Activated naive CD8-positive, alpha-beta T cell treated with anti-CD3 and anti-CD28 coated beads, Interleukin-2, amount 50 U/mL, for 16 hours (primary cell): ENCODE measurements around the gene LDB1.
A peak's percentile ranks its signal among the peaks of the same experiment; 100 is the strongest.

ENCODE experiments used
- DNase-seq: peaks from one replicate; pipeline ENCODE4 v3.0.0-alpha.2; 2020; ENCODE audit warnings: low read depth, low spot score

Gene LDB1

GRCh38 chr10:102113261-102113955, 6.8 kb downstream of the LDB1 start:
- DNase-seq: no peak

DNA sequence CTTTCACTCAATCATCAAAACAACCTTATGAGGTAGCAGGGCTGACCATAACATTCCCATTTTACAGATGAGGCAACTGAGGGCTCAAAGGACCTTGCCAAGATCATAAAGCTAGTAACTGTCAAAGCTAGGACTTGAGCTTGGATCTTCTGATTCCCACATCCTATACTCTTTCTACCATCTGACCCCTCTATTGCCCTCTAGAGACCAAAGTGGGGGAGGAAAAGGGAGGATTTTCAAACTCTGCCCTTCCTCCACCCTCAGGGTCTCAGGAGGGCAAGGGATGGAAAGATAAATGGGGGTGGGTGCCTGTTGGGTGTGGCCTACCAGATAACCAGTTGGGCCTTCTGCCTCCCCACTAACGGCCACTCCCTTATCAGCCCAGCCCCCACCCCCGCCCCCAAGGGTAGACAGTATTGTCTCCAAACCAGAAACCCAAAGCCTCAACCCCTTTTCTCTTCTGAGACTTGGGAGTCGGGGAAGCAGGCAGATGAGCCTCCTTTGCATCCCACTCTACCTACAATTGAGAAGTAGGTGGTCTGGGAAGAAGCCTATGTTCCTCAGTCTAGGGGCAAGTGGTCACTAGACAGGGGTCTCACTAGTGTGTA, 7.9 kb downstream of the LDB1 start:
- DNase-seq: no peak

DNA sequence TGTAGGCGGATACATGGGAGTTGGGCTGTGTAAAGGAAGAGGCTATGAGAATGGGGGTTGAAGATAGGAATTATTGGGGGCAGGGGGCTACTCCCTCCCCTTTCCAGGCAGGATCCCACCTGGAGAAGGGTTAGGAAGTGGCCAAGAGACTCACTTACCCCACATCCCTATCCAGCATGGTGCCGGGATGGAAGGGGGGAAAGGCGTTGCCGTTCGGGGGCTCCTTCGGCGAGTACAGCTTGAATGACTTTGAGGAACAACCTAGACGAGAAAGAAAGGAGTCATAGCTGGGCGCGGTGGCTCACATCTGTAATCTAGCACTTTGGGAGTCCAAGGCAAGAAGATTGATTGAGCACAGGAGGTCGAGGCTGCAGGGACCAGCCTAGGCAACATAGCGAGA, 8.9 kb downstream of the LDB1 start:
- no peak for DNase-seq

DNA sequence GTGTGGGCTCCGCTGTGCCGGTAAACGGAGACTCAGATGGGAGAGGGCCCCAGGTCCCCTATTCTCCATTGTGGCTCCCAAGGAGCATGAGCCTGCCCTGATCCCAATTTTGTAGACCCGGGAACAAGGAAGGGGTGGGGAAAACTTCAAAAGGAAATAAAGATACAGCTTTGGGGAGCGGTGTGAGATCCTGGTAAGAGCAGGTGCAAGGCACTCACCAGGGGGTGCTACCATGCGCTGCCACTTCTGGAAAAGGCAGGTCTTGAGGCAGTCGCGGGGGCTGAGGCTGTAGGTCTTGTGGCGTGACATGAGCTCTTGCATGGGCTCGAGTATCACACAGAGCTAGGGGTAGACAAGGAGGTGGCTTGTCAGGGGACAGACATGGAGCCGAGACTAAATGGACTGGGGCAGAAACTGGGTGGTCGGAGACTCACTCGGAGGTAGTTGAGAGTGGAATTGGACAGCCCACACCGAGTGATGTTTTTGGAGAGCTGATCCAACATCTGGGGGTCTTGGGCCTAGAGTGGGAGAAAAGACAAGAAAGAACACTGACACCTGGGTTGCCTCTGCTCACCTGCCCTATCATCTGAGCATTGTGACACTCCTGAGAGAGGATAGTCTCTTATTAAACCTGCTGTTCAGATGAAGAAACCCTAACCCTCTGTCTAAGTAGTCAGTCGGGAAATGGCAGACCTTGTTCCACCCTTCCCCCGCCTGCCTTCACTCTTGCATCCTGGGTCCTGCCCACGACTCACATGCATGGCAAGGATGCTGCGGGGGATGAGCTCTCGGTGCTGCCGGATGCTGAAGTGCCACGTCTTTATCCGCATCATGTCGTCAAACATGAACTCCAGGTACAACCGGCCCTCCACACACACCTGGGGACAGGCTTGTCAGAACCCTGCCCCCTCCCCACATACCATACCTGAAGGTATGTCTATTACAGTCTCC, 10.7 kb downstream of the LDB1 start:
- DNase-seq: no peak

DNA sequence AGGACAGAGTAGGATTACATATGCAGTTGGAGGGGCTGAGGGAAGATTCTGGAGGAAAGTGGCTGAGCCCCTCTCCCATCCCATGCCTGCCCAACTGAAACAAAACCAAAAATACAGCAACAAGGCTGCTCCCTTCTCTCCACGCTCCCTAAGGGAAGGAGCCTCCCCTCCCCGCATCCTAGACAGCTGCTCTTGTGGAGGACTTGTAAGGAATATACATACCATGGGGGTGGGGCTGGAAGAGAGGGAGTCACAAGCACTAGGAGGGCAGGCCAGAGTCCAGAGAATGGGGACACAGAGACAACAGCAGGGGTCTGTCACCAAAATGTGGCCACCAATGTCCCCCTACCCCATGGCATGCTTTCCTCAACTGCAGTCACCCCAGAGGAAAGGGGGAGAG, 13.2 kb downstream of the LDB1 start:
- no peak for DNase-seq

DNA sequence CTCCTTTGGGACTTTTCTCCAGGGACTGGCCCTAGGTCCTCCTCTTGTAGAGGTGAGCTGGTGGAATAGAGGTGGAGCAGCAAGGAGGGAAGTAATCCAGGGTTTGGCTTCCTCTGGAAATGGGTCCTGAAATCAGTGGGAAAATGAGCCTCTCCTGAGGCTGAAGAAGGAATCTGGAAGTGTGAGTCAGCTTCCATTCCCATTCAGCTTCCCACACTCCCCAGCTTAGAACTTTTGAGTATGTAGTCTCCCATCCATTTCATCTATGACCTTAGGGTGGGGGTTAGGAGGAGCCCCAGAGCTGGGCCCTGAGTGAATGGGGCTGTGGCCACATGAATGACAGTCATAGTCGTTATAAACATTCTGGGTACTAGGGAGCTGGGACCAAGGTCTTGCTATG, 17.7 kb downstream of the LDB1 start:
- DNase-seq: no peak

- no peak for DNase-seq
Measured at GRCh38 chr10:102101152-102101551, 19.0 kb downstream of the LDB1 start.

- DNase-seq: no peak
Measured at GRCh38 chr10:102096449-102096848, 23.7 kb downstream of the LDB1 start.

- no peak for DNase-seq
Measured at GRCh38 chr10:102090772-102091171, 29.4 kb downstream of the LDB1 start.

DNA sequence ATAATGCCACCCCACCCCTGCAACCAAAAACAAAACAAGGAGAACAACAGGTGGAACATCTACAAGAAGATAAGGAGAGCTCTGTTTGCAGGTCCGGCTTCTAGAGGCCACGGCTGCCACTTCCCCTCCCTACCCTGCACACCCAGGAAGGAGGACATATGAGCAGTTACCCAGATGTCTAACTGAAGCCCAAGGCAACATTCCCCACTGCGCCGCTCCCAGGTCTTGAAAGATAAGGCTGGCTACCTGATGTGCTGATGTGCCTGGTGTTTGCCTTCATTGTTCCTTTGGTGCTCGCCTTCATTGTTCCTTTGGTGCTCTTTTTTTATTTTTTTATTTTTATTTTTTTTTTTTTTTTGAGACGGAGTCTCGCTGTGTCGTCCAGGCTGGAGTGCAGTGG, 34.0 kb downstream of the LDB1 start:
- no peak for DNase-seq

DNA sequence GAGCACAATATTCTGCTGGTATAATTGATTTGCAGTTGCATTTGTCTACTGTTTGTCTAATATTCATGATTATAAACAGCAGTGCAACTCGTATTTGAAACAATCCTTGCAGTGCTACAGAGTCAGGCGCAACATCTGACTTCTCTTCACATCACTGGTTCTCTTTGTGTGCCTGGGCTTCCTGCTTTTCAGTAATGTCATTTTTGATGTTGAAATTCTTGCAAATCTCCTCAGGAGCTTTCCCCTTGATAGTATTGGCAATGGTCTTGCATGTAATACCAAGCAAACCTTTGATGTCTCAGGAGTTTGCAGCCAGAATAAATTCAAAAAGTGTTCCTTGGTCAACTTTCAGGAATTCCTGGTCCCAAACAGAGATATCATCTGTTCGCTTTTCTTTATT, 34.8 kb downstream of the LDB1 start:
- DNase-seq: no peak

DNA sequence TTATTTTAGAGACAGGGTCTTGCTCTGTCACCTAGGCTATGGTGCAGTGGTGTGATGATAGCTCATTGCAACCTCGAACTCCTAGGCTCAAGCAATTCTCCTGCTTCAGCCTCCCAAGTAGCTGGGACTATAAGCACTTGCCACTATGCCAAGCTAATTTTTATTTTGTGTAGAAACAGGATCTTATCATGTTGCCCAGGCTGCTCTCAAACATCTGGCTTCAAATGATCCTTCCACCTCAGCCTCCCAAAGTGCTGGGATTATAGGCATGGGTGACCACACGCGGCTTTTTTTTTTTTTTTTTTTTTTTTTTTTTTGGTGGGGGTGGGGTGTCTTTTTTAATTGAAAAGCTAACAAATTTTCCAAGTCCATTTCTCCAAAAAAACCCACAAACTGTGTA, 36.6 kb downstream of the LDB1 start:
- no peak for DNase-seq

GRCh38 chr10:102072673-102073527, 47.3 kb downstream of the LDB1 start:
- peak; percentile 68 for DNase-seq

- no peak for DNase-seq
Measured at GRCh38 chr10:102069071-102069470, 51.1 kb downstream of the LDB1 start.

DNA sequence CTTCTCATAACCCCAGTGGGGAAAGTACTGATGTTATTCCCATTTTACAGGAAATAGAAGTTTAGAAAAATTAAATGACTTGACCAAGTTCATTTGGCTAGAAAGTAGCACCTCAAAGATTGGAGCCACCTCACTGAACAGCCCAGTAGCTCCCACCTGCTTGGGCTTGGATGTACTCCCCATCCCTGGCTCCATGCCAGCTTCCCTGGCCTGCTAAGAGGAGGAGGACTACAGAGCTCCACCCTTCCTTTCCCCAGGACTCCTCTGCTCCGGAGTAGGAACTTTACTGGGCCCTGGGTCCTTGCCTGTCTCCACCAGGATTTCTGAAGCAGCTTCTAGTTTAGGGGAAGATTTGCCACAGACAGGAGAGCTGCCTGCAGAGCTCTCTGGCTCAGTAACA, 52.0 kb downstream of the LDB1 start:
- no peak for DNase-seq

GRCh38 chr10:102067091-102067916, 52.9 kb downstream of the LDB1 start:
- no peak for DNase-seq

GRCh38 chr10:102066399-102067088, 53.6 kb downstream of the LDB1 start:
- DNase-seq: no peak

- DNase-seq: no peak
Measured at GRCh38 chr10:102065561-102066398, 54.4 kb downstream of the LDB1 start.

GRCh38 chr10:102064868-102065560, 55.2 kb downstream of the LDB1 start, which contains the start of gene HPS6:
Gene HPS6 (plus strand): TSS chr10:102065349. CDS start chr10:102065475, 126 bp downstream.
- DNase-seq: peak; percentile 77
